H1 (cell line): ENCODE measurements around the gene CLDN24.

Experiments
- BRCA1 ChIP-seq: IDR thresholded peaks from 2 replicates; pipeline ENCODE4 v1.6.1; 2012; ENCODE audit warnings: low read depth, low read length, improper control_type of control experiment
- CTCF ChIP-seq, 3 experiments: IDR thresholded peaks; 1 replicate in 2 of 3; 2 replicates in 1 of 3; pipeline versions ENCODE4 v1.5.1 to v1.6.1; 2011; ENCODE audit warnings: low read length in 3 of 3, mild to moderate bottlenecking in 3 of 3, inconsistent platforms in 2 of 3, low read depth in 1 of 3, moderate library complexity in 1 of 3; ENCODE audit not compliant: insufficient read depth in 1 of 3; ENCODE audit errors: control extremely low read depth in 1 of 3
- EZH2 ChIP-seq: fragments of 200-600 bp; sonication (generic); IDR thresholded peaks from 2 replicates; pipeline ENCODE4 v1.7.1; 2012; ENCODE audit warnings: low read depth, mild to moderate bottlenecking, moderate library complexity, low read length, inconsistent platforms; ENCODE audit not compliant: severe bottlenecking
- JUND ChIP-seq: IDR thresholded peaks from 2 replicates; pipeline ENCODE4 v1.6.1; 2011; ENCODE audit warnings: mild to moderate bottlenecking, improper control_type of control experiment, low read length
- KDM1A ChIP-seq: fragments of 200-600, 300-600 bp; sonication (generic); IDR thresholded peaks from 2 replicates; pipeline ENCODE4 v1.7.1; 2016; ENCODE audit warnings: mild to moderate bottlenecking, low read length, borderline replicate concordance
- NRF1 ChIP-seq: IDR thresholded peaks from 2 replicates; pipeline ENCODE4 v1.6.1; 2011; ENCODE audit warnings: mild to moderate bottlenecking, low read depth, low read length, improper control_type of control experiment
- POLR2A ChIP-seq, 2 experiments: IDR thresholded peaks; 1 replicate in 1 of 2; 2 replicates in 1 of 2; pipeline ENCODE4 v1.6.1; 2011; ENCODE audit warnings: low read depth in 2 of 2, low read length in 2 of 2, mild to moderate bottlenecking in 2 of 2; ENCODE audit errors: control extremely low read depth in 1 of 2
- POLR2AphosphoS5 ChIP-seq: IDR thresholded peaks from 2 replicates; pipeline ENCODE4 v1.6.1; 2011; ENCODE audit warnings: low read depth, low read length
- RAD21 ChIP-seq, 2 experiments: IDR thresholded peaks in 1 of 2; conservative IDR thresholded peaks in 1 of 2; 2 replicates each; pipeline ENCODE4 v1.6.1; 2011; ENCODE audit warnings: low read depth in 2 of 2, low read length in 2 of 2, improper control_type of control experiment in 1 of 2, inconsistent platforms in 1 of 2, mild to moderate bottlenecking in 1 of 2, moderate library complexity in 1 of 2
- SIX5 ChIP-seq: IDR thresholded peaks from 2 replicates; pipeline ENCODE4 v1.6.1; 2011; ENCODE audit warnings: mild to moderate bottlenecking, low read depth, low read length
- SP1 ChIP-seq: IDR thresholded peaks from 2 replicates; pipeline ENCODE4 v1.6.1; 2011; ENCODE audit warnings: low read depth, low read length
- TAF1 ChIP-seq: IDR thresholded peaks from 2 replicates; pipeline ENCODE4 v1.6.1; 2011; ENCODE audit warnings: mild to moderate bottlenecking, low read depth, low read length

GRCh38 chr4:183370786-183371185 lies 48.6 kb upstream of the CLDN24 start:
- TF ChIP-seq JUND (no peak), POLR2A (IDR thresholded peaks at IDR 0.05; ENCODE audit: control extremely low read depth in 1 of 2, low read depth in 2 of 2, low read length in 2 of 2) (no peak), RAD21 (IDR thresholded peaks at IDR 0.05 in 1 of 2, conservative IDR thresholded peaks at IDR 0.05 in 1 of 2; ENCODE audit: low read depth in 2 of 2, low read length in 2 of 2) (no peak), CTCF (IDR thresholded peaks at IDR 0.05; ENCODE audit: control extremely low read depth in 1 of 3, insufficient read depth in 1 of 3, low read depth in 1 of 3, low read length in 3 of 3) (no peak), TAF1 (no peak), NRF1 (no peak), POLR2AphosphoS5 (no peak), EZH2 (no peak), KDM1A (no peak), SIX5 (no peak), SP1 (no peak), BRCA1 (no peak)
